Natural killer cell (primary cell): ENCODE data around the gene RFX7. TPM values are rescaled to one million over a fixed set of nuclear protein-coding genes. Genes with fewer than 3 reads are reported as not detected.

Experiments used
- ATAC-seq, 3 donors: fragments of 150-1000 bp in 2 of 3; fragments of 200-7000 bp in 1 of 3; cut with Tn5 transposase; 1 replicate in 1 of 3; 2 replicates in 2 of 3; pipeline ENCODE4 v1.10.0; 2021; ENCODE audit warnings: mild to moderate bottlenecking in 2 of 3, moderate library complexity in 2 of 3
- DNase-seq, 2 donors: peaks; one replicate each; pipeline versions ENCODE4 v3.0.0 to v3.0.0-alpha.2; 2013 to 2021; ENCODE audit warnings: mixed read lengths in 1 of 2
- H3K27ac ChIP-seq: one replicate; pipeline ENCODE4 v1.5.1; 2013; ENCODE audit warnings: mild to moderate bottlenecking, low read length
- H3K27me3 ChIP-seq: one replicate; pipeline ENCODE4 v1.6.1; 2013; ENCODE audit warnings: low read length; ENCODE audit not compliant: control insufficient read depth, insufficient read depth
- H3K36me3 ChIP-seq: one replicate; pipeline ENCODE4 v1.6.1; 2013; ENCODE audit warnings: low read length; ENCODE audit not compliant: control insufficient read depth, insufficient read depth
- H3K4me1 ChIP-seq: one replicate; pipeline ENCODE4 v1.6.1; 2013; ENCODE audit warnings: low read length; ENCODE audit not compliant: control insufficient read depth, insufficient read depth
- H3K4me3 ChIP-seq: one replicate; pipeline ENCODE4 v1.5.1; 2013; ENCODE audit warnings: low read length
- H3K9me3 ChIP-seq: one replicate; pipeline ENCODE4 v1.6.1; 2013; ENCODE audit warnings: low read length; ENCODE audit not compliant: control insufficient read depth, insufficient read depth
- H3K27ac Mint-ChIP-seq, 2 donors: one replicate each; pipeline ENCODE4 v1.8.0; 2022; ENCODE audit warnings: mild to moderate bottlenecking in 2 of 2, mixed read lengths in 2 of 2, moderate library complexity in 1 of 2
- H3K27me3 Mint-ChIP-seq, 2 donors: one replicate each; pipeline ENCODE4 v1.8.0; 2022; ENCODE audit warnings: low read depth in 2 of 2, mixed read lengths in 2 of 2
- H3K36me3 Mint-ChIP-seq: one replicate; pipeline ENCODE4 v1.8.0; 2022; ENCODE audit warnings: mixed read lengths
- H3K4me1 Mint-ChIP-seq, 2 donors: one replicate each; pipeline ENCODE4 v1.8.0; 2022; ENCODE audit warnings: mixed read lengths in 2 of 2
- H3K4me3 Mint-ChIP-seq: one replicate; pipeline ENCODE4 v1.8.0; 2022; ENCODE audit warnings: mild to moderate bottlenecking, moderate library complexity, mixed read lengths
- H3K9me3 Mint-ChIP-seq, 2 donors: one replicate each; pipeline ENCODE4 v1.8.0; 2022; ENCODE audit warnings: mixed read lengths in 2 of 2
- WGBS: methylation state at CpG from one replicate; pipeline ENCODE4 v1.1.7; 2013; ENCODE audit warnings: missing lambda C conversion rate; ENCODE audit not compliant: insufficient coverage; 5-methylcytosine and 5-hydroxymethylcytosine counted together
- intact Hi-C: fragments of 100-400 bp; cut with micrococcal nuclease; formaldehyde crosslinking; loops from one replicate; pipeline ENCODE4 v1.14.2; 2022
- total RNA-seq, 4 donors: library from RNA; stranded (reverse); fragments of 120-200 nt in 1 of 4; gene quantifications; one replicate each; pipeline versions ENCODE4 v1.2.3 to v1.2.4, GENCODE V29; 2013 to 2022
- TF ChIP-seq, protein P1 (sequence below): fragments of 200-600 bp; IDR thresholded peaks from one replicate; pipeline ENCODE4 v1.8.0; 2022; ENCODE audit warnings: antibody characterized with exemption

Gene RFX7
- total RNA-seq, 3 donors from 2014 or later (not counting 1 experiment from before 2014, with no cell fraction given) = 25.0 to 37.4 (median 33.8) TPM

DNA sequence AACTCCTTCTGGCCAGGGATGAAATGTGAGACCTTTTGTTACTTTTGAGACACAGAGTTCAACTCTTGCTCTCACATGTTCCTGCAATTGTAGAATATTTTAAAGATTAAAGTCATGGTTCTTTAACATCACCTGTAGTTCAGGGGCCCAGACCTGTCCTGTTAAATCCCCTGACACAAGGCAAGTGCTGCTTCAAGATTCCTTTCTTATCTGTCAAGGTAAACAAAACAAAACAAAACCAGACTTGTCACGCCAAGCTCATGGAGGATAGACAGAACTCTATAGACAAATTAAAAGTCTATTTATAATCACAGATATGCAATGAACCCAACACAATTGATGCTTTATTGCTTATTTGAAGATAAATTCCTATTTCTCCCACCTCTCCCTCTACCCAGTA, 201.6 kb downstream of the RFX7 start:
- 100% methylated on average over 1 of the region's 1 CpG for WGBS
- DNase-seq (no peak), ATAC-seq (no peak)
- H3K27ac ChIP-seq = no peak overlapping the region
- H3K36me3 Mint-ChIP-seq = no peaks in the 10 kb centered on the region
- no peak overlapping the region for H3K4me3 ChIP-seq
- TF ChIP-seq, protein P1, sequence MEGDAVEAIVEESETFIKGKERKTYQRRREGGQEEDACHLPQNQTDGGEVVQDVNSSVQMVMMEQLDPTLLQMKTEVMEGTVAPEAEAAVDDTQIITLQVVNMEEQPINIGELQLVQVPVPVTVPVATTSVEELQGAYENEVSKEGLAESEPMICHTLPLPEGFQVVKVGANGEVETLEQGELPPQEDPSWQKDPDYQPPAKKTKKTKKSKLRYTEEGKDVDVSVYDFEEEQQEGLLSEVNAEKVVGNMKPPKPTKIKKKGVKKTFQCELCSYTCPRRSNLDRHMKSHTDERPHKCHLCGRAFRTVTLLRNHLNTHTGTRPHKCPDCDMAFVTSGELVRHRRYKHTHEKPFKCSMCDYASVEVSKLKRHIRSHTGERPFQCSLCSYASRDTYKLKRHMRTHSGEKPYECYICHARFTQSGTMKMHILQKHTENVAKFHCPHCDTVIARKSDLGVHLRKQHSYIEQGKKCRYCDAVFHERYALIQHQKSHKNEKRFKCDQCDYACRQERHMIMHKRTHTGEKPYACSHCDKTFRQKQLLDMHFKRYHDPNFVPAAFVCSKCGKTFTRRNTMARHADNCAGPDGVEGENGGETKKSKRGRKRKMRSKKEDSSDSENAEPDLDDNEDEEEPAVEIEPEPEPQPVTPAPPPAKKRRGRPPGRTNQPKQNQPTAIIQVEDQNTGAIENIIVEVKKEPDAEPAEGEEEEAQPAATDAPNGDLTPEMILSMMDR = no peak
- H3K4me3 Mint-ChIP-seq = no peak overlapping the region
- H3K36me3 ChIP-seq = no peaks in the 10 kb centered on the region
- intact Hi-C loops = no loop called here
- H3K27ac Mint-ChIP-seq = peak overlapping the region in 1 of 2 donors; percentile 82
- no peaks in the 10 kb centered on the region for H3K9me3 ChIP-seq
- peaks cover 6% of the 10 kb centered on the region for H3K4me1 ChIP-seq
- no peaks in the 10 kb centered on the region for H3K27me3 ChIP-seq
- no peaks in the 10 kb centered on the region for H3K9me3 Mint-ChIP-seq
- H3K4me1 Mint-ChIP-seq = peaks cover 23 to 28% of the 10 kb centered on the region in 2 donors
- peaks cover under 1 to 11% of the 10 kb centered on the region in 2 donors for H3K27me3 Mint-ChIP-seq

DNA sequence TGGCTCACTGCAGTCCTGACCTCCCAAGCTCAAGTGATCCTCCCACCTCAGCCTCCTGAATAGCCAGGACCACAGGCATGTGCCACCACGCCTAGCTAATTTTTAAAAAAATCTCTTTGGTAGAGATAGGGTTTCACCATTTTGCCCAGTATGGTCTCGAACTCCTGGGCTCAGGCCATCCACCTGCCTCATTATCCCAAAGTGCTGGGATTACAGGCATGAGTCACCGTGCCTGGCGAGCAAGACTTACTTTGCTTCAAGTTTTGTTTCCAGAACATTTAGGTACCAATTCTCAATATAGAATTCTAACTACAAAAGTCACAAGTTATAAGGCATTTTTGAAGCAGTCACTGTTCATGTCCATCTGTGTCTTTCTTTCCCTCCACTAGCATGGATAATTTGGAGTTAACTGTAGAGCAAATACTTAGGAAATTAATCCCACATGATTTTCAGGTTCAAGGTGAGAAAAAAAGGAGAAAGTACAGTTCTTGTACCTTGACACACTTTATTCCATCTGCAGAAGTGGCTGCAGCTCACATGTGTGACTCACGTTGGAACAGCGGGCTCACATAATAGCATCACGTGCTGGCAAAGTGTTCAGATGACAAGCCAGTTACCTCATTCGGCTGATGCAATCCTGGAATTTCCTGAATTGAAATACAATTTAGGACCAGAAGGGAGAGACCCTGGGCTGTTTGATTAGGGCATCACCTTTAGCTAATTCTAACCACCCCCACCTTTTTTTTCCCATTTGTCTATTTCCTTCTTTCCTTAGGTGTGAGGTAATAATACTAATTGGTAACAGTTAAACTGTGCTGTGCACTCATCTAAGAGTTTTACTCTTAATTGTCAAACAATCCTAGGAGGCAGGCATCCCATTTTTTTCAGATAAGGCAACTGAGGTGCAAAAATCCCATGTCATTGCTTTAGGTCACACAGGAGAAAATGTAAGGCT, 203.3 kb downstream of the RFX7 start:
- Mint-ChIP-seq H3K4me3 (no peak overlapping the region), H3K27ac (no peak overlapping the region), H3K9me3 (no peaks in the 10 kb centered on the region), H3K36me3 (no peaks in the 10 kb centered on the region), H3K4me1 (peaks cover 23 to 28% of the 10 kb centered on the region in 2 donors), H3K27me3 (peaks cover 4 to 6% of the 10 kb centered on the region in 2 donors)
- Histone ChIP-seq H3K27ac (no peak overlapping the region), H3K4me1 (peaks cover 6% of the 10 kb centered on the region), H3K36me3 (no peaks in the 10 kb centered on the region), H3K27me3 (no peaks in the 10 kb centered on the region), H3K9me3 (no peaks in the 10 kb centered on the region), H3K4me3 (no peak overlapping the region)
- intact Hi-C loops = no loop called here
- whole genome bisulfite sequencing = 79% methylated on average over 8 of the region's 8 CpGs
- ATAC-seq (no peak), DNase-seq (peak in 1 of 2 donors; percentile 34)
- TF ChIP-seq, protein P1 = no peak

DNA sequence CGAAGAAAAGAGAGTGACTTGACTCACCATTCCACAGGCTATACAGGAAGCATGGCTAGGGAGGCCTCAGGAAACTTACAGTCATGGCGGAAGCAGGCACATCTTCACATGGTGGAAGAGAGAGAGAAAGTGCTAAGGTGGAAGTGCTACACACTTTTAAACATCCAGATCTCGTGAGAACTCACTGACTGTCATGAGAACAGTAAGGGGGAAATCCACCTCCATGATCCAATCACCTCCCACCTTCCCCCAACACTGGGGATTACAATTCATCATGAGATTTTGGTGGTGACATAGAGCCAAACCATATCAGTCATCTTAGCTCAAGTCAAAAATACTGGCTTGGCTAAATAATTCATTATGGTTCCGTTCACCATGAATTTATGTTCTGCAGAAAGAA, 205.0 kb downstream of the RFX7 start:
- TF ChIP-seq, protein P1 = no peak
- peaks cover 0 to 4% of the 10 kb centered on the region in 2 donors for H3K27me3 Mint-ChIP-seq
- DNase-seq (no peak), ATAC-seq (no peak)
- Histone ChIP-seq H3K27ac (no peak overlapping the region), H3K4me1 (peaks cover 6% of the 10 kb centered on the region), H3K9me3 (no peaks in the 10 kb centered on the region), H3K27me3 (no peaks in the 10 kb centered on the region), H3K36me3 (no peaks in the 10 kb centered on the region), H3K4me3 (no peak overlapping the region)
- H3K36me3 Mint-ChIP-seq = no peaks in the 10 kb centered on the region
- no peak overlapping the region for H3K4me3 Mint-ChIP-seq
- WGBS = 83% methylated on average over 1 of the region's 4 CpGs
- H3K4me1 Mint-ChIP-seq = peaks cover 26 to 29% of the 10 kb centered on the region in 2 donors
- H3K27ac Mint-ChIP-seq = no peak overlapping the region
- intact Hi-C loops = no loop called here
- H3K9me3 Mint-ChIP-seq = no peaks in the 10 kb centered on the region
